Stimulated activated naive B cell treated with anti-CD40 and anti-IgM and Interleukin-4, amounts not matched to agents 10 μg/mL and 1 μg/mL and 100 μg/mL, for 72 hours (primary cell): ENCODE results near the gene KRT15.

Experiments used
- ATAC-seq, 2 donors: fragments of 150-1000 bp; cut with Tn5 transposase; replicated peaks; 2 replicates each; pipeline ENCODE4 v1.10.0; 2021; ENCODE audit warnings: moderate library complexity in 1 of 2
- DNase-seq: peaks from one replicate; pipeline ENCODE4 v3.0.0; 2021
- H3K27ac Mint-ChIP-seq: one replicate; pipeline ENCODE4 v1.8.0; 2022; ENCODE audit warnings: mild to moderate bottlenecking, mixed read lengths
- H3K27me3 Mint-ChIP-seq, 2 donors: one replicate each; pipeline ENCODE4 v1.8.0; 2022; ENCODE audit warnings: mixed read lengths in 2 of 2
- H3K36me3 Mint-ChIP-seq, 2 donors: one replicate each; pipeline ENCODE4 v1.8.0; 2022; ENCODE audit warnings: mixed read lengths in 2 of 2, mild to moderate bottlenecking in 1 of 2
- H3K4me1 Mint-ChIP-seq, 2 donors: one replicate each; pipeline ENCODE4 v1.8.0; 2022; ENCODE audit warnings: mixed read lengths in 2 of 2, mild to moderate bottlenecking in 1 of 2
- H3K4me3 Mint-ChIP-seq, 2 donors: one replicate each; pipeline ENCODE4 v1.8.0; 2022; ENCODE audit warnings: mild to moderate bottlenecking in 2 of 2, mixed read lengths in 2 of 2, moderate library complexity in 1 of 2
- H3K9me3 Mint-ChIP-seq, 2 donors: one replicate each; pipeline ENCODE4 v1.8.0; 2022; ENCODE audit warnings: mixed read lengths in 2 of 2, mild to moderate bottlenecking in 1 of 2

Gene KRT15

DNA sequence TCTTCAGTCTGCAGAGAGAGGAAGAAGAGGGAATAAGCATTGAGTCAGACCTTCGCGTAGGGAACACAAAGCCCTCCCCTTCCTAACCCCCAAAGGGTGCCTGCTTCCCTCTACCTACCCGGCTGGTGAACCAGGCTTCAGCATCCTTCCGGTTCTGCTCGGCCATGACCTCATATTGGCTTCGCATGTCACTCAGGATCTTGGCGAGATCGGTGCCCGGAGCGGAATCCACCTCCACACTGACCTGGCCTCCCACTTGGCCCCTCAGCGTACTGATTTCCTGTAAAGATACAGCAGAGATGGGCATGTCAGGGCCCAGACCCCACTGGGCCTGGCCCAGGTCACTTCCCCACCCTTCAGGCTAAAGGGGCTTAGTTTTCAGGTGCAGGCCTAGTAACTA, 5.6 kb upstream of the KRT15 start:
- ATAC-seq (no peak), DNase-seq (no peak)
- H3K27ac Mint-ChIP-seq = no peak overlapping the region
- no peaks in the 10 kb centered on the region for H3K36me3 Mint-ChIP-seq
- H3K4me3 Mint-ChIP-seq = no peak overlapping the region
- H3K4me1 Mint-ChIP-seq = peaks cover 13 to 20% of the 10 kb centered on the region in 2 donors
- no peaks in the 10 kb centered on the region for H3K9me3 Mint-ChIP-seq
- H3K27me3 Mint-ChIP-seq = peaks cover 39 to 66% of the 10 kb centered on the region in 2 donors

DNA sequence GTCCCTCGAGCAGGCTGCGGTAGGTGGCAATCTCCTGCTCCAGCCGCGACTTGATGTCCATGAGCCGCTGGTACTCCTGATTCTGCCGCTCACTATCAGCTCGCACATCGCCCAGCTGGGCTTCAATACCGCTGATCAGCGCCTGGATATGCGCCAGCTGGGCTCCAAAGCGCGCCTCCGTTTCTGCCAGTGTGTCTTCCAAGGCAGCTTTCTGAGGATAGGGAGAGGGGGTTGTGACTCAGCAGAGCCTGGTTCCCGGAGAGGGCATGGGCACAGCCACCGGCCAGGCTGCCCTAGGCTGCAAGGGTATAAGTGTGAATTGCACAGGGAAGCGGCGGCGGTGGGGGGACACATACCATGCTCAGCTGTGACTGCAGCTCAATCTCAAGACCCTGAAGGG, 5.1 kb upstream of the KRT15 start:
- Mint-ChIP-seq H3K36me3 (no peaks in the 10 kb centered on the region), H3K27me3 (peaks cover 38 to 66% of the 10 kb centered on the region in 2 donors), H3K4me1 (peaks cover 10 to 20% of the 10 kb centered on the region in 2 donors), H3K4me3 (no peak overlapping the region), H3K27ac (no peak overlapping the region), H3K9me3 (no peaks in the 10 kb centered on the region)
- DNase-seq = no peak
- no peak for ATAC-seq

DNA sequence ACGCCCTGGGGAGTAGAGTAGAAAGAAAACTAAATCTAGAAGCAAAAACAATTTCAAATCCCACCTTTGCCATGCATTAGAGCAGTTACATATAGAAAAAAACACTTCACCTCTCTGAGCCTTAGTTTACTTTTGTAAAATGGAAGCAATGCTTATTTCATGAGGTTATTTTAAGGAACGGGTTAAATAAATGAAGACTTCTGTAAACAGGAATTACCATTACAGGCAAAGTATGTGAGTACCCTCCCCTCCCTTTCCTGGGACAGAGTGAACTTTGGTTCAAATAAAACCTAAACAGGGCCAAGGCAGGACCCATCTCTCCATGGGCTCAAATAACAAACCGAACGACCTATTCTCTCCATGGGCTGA, 4.5 kb upstream of the KRT15 start:
- H3K4me3 Mint-ChIP-seq = no peak overlapping the region
- no peaks in the 10 kb centered on the region for H3K9me3 Mint-ChIP-seq
- no peak for ATAC-seq
- no peak overlapping the region for H3K27ac Mint-ChIP-seq
- H3K4me1 Mint-ChIP-seq = peaks cover 8 to 15% of the 10 kb centered on the region in 2 donors
- no peaks in the 10 kb centered on the region for H3K36me3 Mint-ChIP-seq
- DNase-seq = no peak
- peaks cover 37 to 66% of the 10 kb centered on the region in 2 donors for H3K27me3 Mint-ChIP-seq

DNA sequence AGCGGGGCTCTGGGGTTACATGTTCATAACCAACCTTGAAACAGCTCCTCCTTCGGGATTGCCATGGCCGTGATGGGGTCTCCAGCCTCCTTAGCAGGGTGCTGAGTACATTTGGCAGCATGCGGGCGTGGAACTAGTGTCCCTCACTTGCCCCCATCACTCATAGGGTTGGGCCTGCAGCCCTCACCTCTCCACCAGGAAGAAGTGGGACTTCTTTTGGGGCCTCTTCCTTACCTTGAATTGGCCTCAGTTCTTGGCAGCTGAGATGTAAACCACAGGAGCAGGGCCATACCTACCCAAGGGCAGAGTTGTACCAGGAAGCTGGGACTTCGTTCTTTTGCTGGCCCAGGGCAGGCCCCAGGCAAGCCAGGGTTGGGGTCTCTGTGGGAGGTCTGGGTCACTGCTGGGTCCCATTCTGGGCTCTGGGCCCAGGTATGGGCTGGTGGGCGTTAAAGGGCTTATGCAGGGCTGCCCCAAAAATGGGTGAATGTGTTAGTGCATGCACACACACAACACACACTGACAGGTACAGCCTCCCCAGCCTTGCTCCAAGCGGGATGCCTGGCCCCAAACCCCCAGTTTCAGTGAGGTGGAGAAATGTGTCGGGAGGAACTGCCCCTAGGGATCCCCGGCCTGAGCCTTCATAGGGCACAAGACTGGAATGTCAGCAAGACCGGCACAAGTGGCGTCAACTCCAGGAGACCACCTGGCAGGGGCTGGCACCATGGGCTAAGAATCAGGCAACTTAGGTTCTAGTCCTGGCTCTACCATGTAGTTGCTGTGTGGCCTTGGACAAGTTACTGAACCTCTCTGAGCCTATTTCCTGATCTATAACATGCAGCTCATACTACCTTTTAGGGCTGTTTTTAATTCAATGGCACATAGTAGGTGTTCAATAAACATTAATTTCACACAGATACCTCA, 3.9 kb upstream of the KRT15 start:
- Mint-ChIP-seq H3K9me3 (no peaks in the 10 kb centered on the region), H3K36me3 (no peaks in the 10 kb centered on the region), H3K4me1 (peaks cover 7 to 9% of the 10 kb centered on the region in 2 donors), H3K27me3 (peaks cover 34 to 61% of the 10 kb centered on the region in 2 donors), H3K4me3 (no peak overlapping the region), H3K27ac (no peak overlapping the region)
- no peak for ATAC-seq
- DNase-seq = no peak

DNA sequence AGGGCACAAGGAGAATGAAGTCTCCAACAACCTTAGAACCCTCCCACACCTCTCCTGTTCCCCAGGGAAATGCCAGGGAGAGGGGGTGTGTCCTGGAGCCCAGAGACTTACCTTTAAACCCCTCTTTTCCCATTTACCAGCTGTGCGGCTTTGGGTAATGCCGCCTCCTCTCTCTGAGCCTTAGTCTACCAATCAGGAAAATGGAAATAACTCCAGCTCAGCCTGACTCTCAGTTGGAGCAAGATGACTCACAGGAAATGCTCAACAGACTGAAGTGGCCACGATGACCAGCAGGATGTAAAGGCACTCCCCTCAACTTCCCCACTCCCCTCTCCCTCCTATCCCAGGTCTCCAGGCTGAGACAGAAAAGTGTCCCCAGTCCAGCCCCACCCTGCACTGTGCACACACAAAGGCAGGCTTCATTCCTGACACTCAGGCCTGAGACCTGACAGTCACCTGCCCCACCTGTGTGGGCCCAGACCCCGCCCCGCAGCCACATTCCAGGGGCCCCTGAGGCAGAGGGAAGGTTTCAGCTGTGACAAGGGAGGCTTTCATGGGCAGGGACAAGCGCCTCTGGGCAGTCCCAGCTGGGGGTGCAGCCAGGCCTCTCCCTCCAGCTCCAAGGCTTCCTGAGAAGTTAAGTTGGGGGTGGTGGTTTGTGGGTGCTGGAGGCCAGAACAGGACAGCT, 3.0 kb upstream of the KRT15 start:
- no peaks in the 10 kb centered on the region for H3K36me3 Mint-ChIP-seq
- H3K4me3 Mint-ChIP-seq = no peak overlapping the region
- peaks cover 0 to under 1% of the 10 kb centered on the region in 2 donors for H3K4me1 Mint-ChIP-seq
- no peak overlapping the region for H3K27ac Mint-ChIP-seq
- DNase-seq (no peak), ATAC-seq (no peak)
- H3K9me3 Mint-ChIP-seq = no peaks in the 10 kb centered on the region
- H3K27me3 Mint-ChIP-seq = peaks cover 31 to 60% of the 10 kb centered on the region in 2 donors

DNA sequence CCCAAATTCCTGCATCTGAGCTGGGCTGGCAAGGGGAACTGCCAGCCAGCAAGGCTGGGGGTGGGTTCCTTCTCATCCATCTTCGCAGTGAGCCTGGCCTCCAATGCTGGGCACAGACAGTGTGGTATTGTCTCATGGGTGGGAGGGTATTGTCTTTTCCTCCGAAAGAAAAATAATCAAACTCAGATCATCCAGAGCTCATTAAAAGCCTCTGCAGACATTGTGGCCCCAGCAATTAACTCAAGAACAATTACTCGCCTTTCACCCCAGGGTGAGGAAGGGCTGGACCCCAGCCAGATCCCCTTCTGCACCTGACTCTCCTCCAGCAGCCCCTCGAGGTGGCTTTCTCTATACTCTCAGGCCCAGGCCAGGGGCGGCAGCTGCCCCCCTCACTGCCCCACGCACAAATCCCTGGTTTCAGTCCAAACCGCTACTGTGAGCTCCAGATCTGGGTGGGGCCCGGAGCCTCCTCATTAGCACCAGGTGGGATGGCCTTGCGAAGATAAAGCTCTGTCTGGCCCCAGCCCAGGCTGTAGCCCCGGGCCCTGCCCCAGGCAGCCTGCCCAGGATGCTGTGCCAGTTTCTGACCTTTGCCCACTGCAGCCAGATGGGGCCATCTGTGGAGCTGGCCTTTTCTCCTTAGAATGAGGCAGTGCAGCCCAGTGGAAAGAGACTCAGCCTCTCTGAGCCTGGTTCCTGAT, 2.3 kb upstream of the KRT15 start:
- no peak for ATAC-seq
- no peaks in the 10 kb centered on the region for H3K9me3 Mint-ChIP-seq
- H3K4me3 Mint-ChIP-seq = no peak overlapping the region
- DNase-seq = no peak
- H3K4me1 Mint-ChIP-seq = no peaks in the 10 kb centered on the region
- H3K27me3 Mint-ChIP-seq = peaks cover 34 to 65% of the 10 kb centered on the region in 2 donors
- no peaks in the 10 kb centered on the region for H3K36me3 Mint-ChIP-seq
- H3K27ac Mint-ChIP-seq = no peak overlapping the region

DNA sequence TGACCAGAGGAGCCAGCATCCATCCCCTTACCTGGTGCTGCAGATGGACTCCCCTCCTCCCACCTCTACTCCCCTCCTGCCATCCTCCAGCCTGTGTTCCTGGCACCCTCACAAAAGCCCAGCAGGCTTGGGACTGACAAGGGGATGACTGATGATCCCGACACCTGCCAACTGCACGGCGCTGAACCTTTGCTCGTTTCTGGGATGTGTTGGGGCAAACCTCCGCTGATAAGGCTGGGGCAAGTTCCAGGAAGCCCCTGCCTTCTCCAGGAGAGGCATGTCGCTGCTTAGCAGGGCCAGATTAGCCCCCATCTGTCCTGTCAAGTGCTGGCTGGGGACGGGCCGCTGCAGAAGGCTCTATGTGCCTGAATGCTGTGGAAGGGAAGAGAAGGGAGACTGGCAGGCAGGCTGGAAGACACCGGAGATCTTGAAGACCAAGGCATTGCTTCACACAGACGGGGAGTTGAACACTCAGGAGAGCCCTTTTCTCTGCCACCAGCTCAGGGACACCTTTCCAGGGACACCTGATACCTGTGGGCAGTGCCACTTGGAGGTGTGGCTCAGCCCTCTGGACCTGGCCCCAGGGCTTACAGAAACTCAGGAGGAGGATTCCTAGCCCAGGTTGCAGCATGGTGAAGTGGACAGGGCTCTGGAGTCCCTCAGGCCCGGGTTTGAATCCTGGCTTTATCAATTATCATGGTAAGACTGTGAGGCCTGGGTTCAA, 973 bp upstream of the KRT15 start:
- H3K27me3 Mint-ChIP-seq = peaks cover 29 to 66% of the 10 kb centered on the region in 2 donors
- H3K4me1 Mint-ChIP-seq = no peaks in the 10 kb centered on the region
- ATAC-seq (no peak), DNase-seq (no peak)
- H3K9me3 Mint-ChIP-seq = no peaks in the 10 kb centered on the region
- H3K4me3 Mint-ChIP-seq = no peak overlapping the region
- no peak overlapping the region for H3K27ac Mint-ChIP-seq
- no peaks in the 10 kb centered on the region for H3K36me3 Mint-ChIP-seq

DNA sequence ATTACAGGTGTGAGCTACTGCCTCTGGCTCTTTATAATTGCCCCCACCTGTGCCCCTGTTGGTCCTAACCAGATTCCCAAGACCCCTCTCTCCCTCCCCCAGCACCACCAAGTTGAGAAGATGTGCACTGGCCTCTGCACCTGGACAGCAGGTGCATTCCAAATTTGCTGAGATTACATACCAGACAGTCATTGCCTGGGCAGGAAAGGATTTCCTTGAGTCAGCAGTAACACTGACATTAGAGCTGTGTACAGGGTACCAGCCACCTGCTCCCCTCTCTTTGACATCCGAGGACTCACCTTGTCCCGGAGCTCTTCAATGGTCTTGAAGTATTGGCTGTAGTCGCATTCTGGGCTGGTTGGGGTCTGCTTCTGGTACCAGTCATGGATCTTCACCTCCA, 659 bp downstream of the KRT15 start:
- no peak overlapping the region for H3K4me3 Mint-ChIP-seq
- H3K27ac Mint-ChIP-seq = no peak overlapping the region
- H3K36me3 Mint-ChIP-seq = no peaks in the 10 kb centered on the region
- no peaks in the 10 kb centered on the region for H3K4me1 Mint-ChIP-seq
- DNase-seq (no peak), ATAC-seq (no peak)
- no peaks in the 10 kb centered on the region for H3K9me3 Mint-ChIP-seq
- peaks cover 24 to 57% of the 10 kb centered on the region in 2 donors for H3K27me3 Mint-ChIP-seq

DNA sequence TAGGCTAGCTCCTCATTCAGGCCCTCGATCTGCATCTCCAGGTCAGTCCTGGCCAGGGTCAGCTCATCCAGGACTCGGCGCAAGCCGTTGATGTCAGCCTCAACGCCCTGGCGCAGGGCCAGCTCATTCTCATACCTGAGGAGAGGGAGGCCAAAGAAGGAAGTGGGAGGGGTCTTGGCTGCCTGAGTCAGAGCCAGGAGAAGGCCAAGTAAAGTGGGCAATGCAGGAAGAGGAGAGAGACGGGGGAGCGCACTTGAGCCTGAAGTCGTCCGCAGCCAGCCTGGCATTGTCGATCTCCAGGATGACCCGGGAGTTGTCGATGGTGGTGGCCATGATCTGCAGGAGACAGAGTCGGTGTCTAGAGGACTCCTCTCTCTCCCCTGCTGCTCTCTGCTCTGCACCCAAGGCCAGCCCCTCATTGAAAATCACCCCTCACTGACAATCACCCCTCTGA, 1.8 kb downstream of the KRT15 start:
- H3K9me3 Mint-ChIP-seq = no peaks in the 10 kb centered on the region
- no peak overlapping the region for H3K27ac Mint-ChIP-seq
- H3K4me3 Mint-ChIP-seq = no peak overlapping the region
- peaks cover 24 to 62% of the 10 kb centered on the region in 2 donors for H3K27me3 Mint-ChIP-seq
- peaks cover 0 to 6% of the 10 kb centered on the region in 2 donors for H3K4me1 Mint-ChIP-seq
- no peaks in the 10 kb centered on the region for H3K36me3 Mint-ChIP-seq
- DNase-seq = no peak
- ATAC-seq = no peak

DNA sequence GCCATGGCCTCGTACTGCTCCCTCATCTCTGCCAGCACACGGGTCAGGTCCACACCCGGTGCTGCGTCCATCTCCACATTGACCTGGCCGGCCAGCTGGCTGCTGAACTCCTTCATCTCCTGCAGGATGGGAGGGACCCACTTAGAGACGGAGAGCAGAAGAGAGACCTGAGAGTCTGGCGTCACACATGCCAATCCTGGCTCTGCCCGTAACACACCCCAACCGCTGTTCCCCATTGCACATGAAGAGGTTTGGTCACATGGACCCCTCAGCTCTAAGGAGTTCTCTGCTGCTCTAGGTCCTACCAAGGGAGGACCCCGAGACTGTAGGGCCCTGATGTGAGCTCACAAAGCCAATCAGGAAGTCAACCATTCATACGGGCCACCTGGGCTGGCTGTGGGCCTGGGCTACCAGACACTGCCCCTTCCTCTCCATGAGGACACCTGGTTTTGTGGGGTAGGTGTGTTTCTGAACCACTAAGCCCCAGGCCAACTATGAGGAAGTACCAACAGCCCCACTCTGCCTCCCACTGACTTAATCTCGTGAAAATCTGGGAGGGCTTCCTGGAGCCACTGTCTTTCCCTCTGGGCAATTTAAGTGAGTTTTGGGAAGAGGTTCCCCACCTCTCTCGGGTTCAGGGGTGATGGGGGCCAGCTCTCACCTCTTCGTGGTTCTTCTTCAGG, 2.4 kb downstream of the KRT15 start:
- H3K27ac Mint-ChIP-seq = no peak overlapping the region
- H3K36me3 Mint-ChIP-seq = no peaks in the 10 kb centered on the region
- H3K27me3 Mint-ChIP-seq = peaks cover 24 to 59% of the 10 kb centered on the region in 2 donors
- H3K4me1 Mint-ChIP-seq = peaks cover 0 to 6% of the 10 kb centered on the region in 2 donors
- no peaks in the 10 kb centered on the region for H3K9me3 Mint-ChIP-seq
- no peak overlapping the region for H3K4me3 Mint-ChIP-seq
- DNase-seq = no peak
- no peak for ATAC-seq

DNA sequence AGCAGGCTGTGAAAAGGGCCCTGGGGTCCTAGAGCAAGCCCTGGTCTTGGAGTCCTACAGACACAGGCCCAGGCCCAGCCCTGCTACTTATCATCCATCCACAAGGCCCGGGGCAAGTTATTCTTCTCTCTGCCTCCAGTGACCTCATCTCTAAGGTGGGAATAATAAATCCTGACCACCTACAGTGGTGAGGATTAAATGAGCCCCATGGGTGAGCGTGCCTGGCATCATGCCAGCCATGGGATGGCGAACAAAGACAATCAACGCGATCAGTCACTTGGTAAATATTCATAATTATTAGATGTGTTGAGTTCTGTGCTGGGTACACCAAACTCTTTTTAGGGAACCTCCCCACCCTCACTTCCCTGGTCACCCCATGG, 5.5 kb downstream of the KRT15 start:
- H3K9me3 Mint-ChIP-seq = no peaks in the 10 kb centered on the region
- H3K4me1 Mint-ChIP-seq = peaks cover 0 to 6% of the 10 kb centered on the region in 2 donors
- DNase-seq = no peak
- H3K4me3 Mint-ChIP-seq = no peak overlapping the region
- peaks cover 15 to 46% of the 10 kb centered on the region in 2 donors for H3K27me3 Mint-ChIP-seq
- no peak overlapping the region for H3K27ac Mint-ChIP-seq
- H3K36me3 Mint-ChIP-seq = no peaks in the 10 kb centered on the region
- ATAC-seq = no peak

DNA sequence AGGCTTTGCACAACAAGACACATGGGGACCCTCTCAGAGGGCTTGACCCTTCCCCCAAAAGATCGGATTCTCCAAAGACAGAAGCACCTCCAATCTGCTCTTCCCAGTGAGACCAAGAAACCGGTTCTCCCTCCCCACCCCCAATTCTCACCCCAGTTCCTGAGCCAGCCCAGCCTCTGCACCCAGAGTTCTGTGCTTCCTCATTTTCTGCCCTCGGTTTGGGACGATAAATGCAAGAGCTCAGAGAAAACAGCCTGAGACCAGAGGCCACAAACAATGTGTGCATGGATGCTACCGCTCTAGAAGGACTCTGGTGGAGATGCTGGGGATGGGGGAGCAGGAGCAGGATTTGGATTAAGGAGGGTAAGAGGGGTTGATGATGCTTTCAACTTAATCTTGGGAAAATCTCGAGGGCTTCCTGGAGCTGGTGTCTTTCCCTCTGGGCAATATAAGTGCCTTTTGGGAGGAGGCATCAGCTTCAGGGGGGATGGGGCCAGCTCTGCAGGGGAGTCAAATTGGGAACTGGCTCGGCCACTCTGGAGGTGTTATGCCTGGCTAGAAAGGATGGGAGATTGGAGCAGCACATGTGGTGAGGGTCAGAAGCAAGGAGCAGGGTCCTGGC, 6.0 kb downstream of the KRT15 start:
- DNase-seq (no peak), ATAC-seq (no peak)
- no peaks in the 10 kb centered on the region for H3K9me3 Mint-ChIP-seq
- no peak overlapping the region for H3K27ac Mint-ChIP-seq
- peaks cover 14 to 46% of the 10 kb centered on the region in 2 donors for H3K27me3 Mint-ChIP-seq
- peaks cover 0 to 6% of the 10 kb centered on the region in 2 donors for H3K4me1 Mint-ChIP-seq
- no peak overlapping the region for H3K4me3 Mint-ChIP-seq
- H3K36me3 Mint-ChIP-seq = no peaks in the 10 kb centered on the region

DNA sequence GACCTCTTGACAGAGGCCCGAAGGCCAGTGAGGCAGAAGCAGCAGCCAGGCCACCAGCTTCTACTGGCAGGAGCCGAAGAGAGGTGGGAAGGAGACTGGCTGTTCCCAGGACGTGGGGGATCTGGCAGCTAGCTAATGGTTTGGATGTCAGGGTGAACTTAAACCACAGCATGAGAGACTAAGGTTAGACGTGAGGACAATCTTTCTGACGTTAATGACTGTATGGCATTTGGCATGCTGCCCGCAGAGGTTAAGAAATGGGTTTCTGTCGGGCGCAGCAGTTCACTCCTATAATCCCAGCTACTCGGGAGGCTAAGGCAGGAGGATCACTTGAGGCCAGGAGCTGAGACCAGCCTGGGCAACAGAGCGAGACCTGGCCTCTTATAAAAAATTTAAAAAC, 7.0 kb downstream of the KRT15 start:
- Mint-ChIP-seq H3K4me1 (peaks cover 0 to 6% of the 10 kb centered on the region in 2 donors), H3K9me3 (no peaks in the 10 kb centered on the region), H3K27me3 (peaks cover 9 to 39% of the 10 kb centered on the region in 2 donors), H3K36me3 (no peaks in the 10 kb centered on the region), H3K27ac (no peak overlapping the region), H3K4me3 (no peak overlapping the region)
- no peak for ATAC-seq
- DNase-seq = no peak
